ENCODE results near the gene SEC16A.

Gene SEC16A

GRCh38 chr9:136497916-136498695 lies 15.3 kb upstream of the SEC16A start:
- no peak for DNase-seq (ENCODE audit: low spot score)
- no peak for TF ChIP-seq CTCF (IDR thresholded peaks at IDR 0.05; ENCODE audit: extremely low read depth, missing control alignments)

DNA sequence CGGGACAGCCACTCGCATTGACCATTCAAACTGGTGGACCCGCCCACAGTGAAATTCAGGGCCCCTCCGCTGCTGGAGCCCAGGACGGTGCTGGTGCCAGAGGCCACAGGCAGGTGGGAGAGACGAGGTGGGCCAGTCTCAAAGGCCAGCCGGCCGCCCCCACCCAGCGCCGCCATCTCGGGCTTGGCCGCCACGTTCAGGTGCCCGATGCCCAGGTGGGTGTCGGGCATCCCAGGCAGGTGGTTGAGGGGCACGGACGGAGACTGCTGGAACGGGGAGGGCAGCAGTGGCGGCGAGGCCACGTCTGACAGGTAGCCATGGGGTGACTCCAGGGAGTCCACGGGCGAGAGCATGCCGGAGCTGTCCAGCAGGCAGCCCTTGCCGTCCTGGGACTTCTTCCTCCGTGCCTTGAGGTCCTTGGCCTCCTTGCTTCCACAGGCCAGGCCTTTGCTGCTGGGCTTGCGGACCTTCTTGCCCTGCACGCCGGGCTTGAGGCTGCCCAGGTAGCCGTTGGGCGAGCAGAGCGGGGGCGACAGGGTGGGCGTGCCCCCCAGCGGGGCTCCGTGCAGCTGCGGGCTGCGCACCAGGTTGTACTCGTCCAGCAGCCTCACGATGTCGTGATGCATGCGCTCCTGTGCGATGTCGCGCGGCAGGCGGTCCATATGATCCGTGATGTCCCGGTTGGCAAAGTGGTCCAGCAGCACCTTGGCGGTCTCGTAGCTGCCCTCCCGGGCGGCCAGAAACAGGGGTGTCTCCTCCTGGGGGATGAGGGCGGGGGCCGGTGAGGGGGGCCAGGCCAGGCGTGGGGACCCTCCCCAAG lies 14.2 kb upstream of the SEC16A start:
- DNase-seq (ENCODE audit: low spot score), result no peak
- TF ChIP-seq CTCF (IDR thresholded peaks at IDR 0.05; ENCODE audit: extremely low read depth, missing control alignments), result no peak

DNA sequence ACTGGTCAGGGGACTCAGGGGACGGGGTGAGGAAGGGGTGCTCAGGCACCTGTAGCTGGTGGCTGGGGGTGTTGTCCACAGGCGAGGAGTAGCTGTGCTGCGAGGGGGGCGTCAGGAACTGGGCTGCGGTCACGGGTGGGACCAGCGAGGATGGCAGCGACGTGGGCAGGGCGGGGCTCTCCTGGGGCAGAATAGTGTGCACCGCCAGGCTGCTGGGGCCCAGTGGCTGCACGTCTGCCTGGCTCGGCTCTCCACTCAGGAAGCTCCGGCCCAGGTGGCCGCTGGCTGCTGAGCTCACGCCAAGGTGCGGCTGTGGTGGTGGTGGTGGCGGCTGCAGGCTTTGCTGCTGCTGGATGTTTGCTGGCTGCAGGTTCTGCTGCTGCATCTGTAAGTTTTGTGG lies 13.3 kb upstream of the SEC16A start:
- no peak for TF ChIP-seq CTCF (IDR thresholded peaks at IDR 0.05; ENCODE audit: extremely low read depth, missing control alignments)
- DNase-seq (ENCODE audit: low spot score), result no peak

- DNase-seq (ENCODE audit: low spot score), result no peak
- TF ChIP-seq CTCF (IDR thresholded peaks at IDR 0.05; ENCODE audit: extremely low read depth, missing control alignments), result no peak
These were observed 12.5 kb upstream of the SEC16A start for GRCh38 chr9:136495238-136495800.

GRCh38 chr9:136494531-136495215 lies 11.8 kb upstream of the SEC16A start:
- no peak for TF ChIP-seq CTCF (IDR thresholded peaks at IDR 0.05; ENCODE audit: extremely low read depth, missing control alignments)
- DNase-seq (ENCODE audit: low spot score), result no peak

DNA sequence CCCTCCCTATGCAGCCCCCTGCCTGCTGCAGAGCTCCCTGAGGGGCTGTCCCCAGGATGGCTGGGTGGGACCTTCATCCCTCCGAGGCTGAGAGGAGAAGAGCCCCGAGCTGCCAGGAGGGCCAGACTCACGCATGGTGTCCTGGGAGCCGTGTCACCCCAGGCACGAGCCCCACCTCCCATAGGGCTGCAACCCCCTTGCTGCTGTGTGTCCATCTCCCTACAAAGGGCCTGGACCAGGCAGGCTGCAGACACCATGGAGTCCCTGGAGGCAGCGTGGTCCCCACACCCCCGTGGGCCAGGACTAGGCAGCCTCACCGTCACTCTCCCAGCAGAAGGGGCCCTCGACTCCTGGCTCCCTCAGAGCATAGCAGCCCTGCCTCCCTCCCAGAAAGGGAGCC lies 11.2 kb upstream of the SEC16A start:
- TF ChIP-seq CTCF (IDR thresholded peaks at IDR 0.05; ENCODE audit: extremely low read depth, missing control alignments), result no peak
- no peak for DNase-seq (ENCODE audit: low spot score)

Data from GM20000 (cell line).